ENCODE results near the gene PPP1R16B.

DNA sequence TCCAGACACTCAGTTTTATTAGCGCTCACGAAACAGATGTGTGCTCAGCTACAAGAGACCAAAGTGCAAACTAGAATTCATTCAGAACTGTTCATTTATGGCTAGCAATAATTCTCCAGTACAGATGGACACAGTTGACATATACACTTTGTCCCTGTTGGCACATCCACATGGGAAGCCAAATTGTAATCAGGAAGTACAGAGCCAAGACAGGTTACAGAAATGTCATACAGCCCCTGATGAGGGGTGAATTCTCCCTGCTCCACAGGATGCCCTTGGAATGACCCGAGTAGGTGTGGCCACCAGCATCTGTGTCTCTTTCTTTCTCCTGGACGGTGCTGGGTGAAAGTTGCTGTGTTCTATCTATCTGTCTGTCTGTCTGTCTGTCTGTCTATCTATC is 164.2 kb downstream of the PPP1R16B start:
- TF ChIP-seq, protein P1, sequence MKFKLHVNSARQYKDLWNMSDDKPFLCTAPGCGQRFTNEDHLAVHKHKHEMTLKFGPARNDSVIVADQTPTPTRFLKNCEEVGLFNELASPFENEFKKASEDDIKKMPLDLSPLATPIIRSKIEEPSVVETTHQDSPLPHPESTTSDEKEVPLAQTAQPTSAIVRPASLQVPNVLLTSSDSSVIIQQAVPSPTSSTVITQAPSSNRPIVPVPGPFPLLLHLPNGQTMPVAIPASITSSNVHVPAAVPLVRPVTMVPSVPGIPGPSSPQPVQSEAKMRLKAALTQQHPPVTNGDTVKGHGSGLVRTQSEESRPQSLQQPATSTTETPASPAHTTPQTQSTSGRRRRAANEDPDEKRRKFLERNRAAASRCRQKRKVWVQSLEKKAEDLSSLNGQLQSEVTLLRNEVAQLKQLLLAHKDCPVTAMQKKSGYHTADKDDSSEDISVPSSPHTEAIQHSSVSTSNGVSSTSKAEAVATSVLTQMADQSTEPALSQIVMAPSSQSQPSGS (tag by site-specific recombination; IDR thresholded peaks at IDR 0.05; ENCODE audit: low read depth): no peak
- TF ChIP-seq TRIM28 (IDR thresholded peaks at IDR 0.05; ENCODE audit: borderline replicate concordance, low read length) (no peak), ZNF777 (tag by site-specific recombination; IDR thresholded peaks at IDR 0.05; ENCODE audit: borderline replicate concordance) (no peak), ZNF560 (tag by site-specific recombination; IDR thresholded peaks at IDR 0.05; ENCODE audit: borderline replicate concordance) (no peak), ZNF626 (tag by site-specific recombination; IDR thresholded peaks at IDR 0.05) (no peak), ZFHX2 (tag by site-specific recombination; conservative IDR thresholded peaks at IDR 0.05) (no peak), ZNF561 (tag by site-specific recombination; IDR thresholded peaks at IDR 0.05; ENCODE audit: borderline replicate concordance) (no peak), ZNF558 (tag by site-specific recombination; IDR thresholded peaks at IDR 0.05) (no peak), KLF16 (tag by site-specific recombination; IDR thresholded peaks at IDR 0.05) (no peak), REPIN1 (tag by site-specific recombination; IDR thresholded peaks at IDR 0.05; ENCODE audit: low read depth) (no peak), ZNF274 (IDR thresholded peaks at IDR 0.05; ENCODE audit: low read length) (no peak), ZNF274 (tag by site-specific recombination; IDR thresholded peaks at IDR 0.05; ENCODE audit: borderline replicate concordance) (no peak)
- TF ChIP-seq, protein P2, sequence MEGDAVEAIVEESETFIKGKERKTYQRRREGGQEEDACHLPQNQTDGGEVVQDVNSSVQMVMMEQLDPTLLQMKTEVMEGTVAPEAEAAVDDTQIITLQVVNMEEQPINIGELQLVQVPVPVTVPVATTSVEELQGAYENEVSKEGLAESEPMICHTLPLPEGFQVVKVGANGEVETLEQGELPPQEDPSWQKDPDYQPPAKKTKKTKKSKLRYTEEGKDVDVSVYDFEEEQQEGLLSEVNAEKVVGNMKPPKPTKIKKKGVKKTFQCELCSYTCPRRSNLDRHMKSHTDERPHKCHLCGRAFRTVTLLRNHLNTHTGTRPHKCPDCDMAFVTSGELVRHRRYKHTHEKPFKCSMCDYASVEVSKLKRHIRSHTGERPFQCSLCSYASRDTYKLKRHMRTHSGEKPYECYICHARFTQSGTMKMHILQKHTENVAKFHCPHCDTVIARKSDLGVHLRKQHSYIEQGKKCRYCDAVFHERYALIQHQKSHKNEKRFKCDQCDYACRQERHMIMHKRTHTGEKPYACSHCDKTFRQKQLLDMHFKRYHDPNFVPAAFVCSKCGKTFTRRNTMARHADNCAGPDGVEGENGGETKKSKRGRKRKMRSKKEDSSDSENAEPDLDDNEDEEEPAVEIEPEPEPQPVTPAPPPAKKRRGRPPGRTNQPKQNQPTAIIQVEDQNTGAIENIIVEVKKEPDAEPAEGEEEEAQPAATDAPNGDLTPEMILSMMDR (tag by site-specific recombination; IDR thresholded peaks at IDR 0.05): no peak
- TF ChIP-seq, protein P3, sequence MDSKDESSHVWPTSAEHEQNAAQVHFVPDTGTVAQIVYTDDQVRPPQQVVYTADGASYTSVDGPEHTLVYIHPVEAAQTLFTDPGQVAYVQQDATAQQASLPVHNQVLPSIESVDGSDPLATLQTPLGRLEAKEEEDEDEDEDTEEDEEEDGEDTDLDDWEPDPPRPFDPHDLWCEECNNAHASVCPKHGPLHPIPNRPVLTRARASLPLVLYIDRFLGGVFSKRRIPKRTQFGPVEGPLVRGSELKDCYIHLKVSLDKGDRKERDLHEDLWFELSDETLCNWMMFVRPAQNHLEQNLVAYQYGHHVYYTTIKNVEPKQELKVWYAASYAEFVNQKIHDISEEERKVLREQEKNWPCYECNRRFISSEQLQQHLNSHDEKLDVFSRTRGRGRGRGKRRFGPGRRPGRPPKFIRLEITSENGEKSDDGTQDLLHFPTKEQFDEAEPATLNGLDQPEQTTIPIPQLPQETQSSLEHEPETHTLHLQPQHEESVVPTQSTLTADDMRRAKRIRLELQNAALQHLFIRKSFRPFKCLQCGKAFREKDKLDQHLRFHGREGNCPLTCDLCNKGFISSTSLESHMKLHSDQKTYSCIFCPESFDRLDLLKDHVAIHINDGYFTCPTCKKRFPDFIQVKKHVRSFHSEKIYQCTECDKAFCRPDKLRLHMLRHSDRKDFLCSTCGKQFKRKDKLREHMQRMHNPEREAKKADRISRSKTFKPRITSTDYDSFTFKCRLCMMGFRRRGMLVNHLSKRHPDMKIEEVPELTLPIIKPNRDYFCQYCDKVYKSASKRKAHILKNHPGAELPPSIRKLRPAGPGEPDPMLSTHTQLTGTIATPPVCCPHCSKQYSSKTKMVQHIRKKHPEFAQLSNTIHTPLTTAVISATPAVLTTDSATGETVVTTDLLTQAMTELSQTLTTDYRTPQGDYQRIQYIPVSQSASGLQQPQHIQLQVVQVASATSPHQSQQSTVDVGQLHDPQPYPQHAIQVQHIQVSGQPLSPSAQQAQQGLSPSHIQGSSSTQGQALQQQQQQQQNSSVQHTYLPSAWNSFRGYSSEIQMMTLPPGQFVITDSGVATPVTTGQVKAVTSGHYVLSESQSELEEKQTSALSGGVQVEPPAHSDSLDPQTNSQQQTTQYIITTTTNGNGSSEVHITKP (tag by site-specific recombination; IDR thresholded peaks at IDR 0.05): peak; percentile 38; the same call in 1 of the 2 replicates
